Measurements from ENCODE around the gene MAST4.

Gene MAST4

GRCh38 chr5:66969963-66970362, 373.8 kb downstream of the MAST4 start:
- no peaks in the 10 kb centered on the region for H3K9me3 ChIP-seq (ENCODE audit: control insufficient read depth, low read length)
- H2BK12ac ChIP-seq (ENCODE audit: low read length in 2 of 2) = peak overlapping the region in 1 of 2 experiments; percentile 11

GRCh38 chr5:66972004-66972403, 375.8 kb downstream of the MAST4 start:
- Histone ChIP-seq H2BK12ac (ENCODE audit: low read length in 2 of 2) (no peak overlapping the region), H3K4me1 (ENCODE audit: control insufficient read depth, insufficient read depth, low read depth, low read length) (peaks cover 1% of the 10 kb centered on the region), H3K27me3 (ENCODE audit: control insufficient read depth in 1 of 2, insufficient read depth in 1 of 2, low read length in 2 of 2) (no peaks in the 10 kb centered on the region), H3K9me3 (ENCODE audit: control insufficient read depth, low read length) (no peaks in the 10 kb centered on the region), H3K27ac (ENCODE audit: low read length, poor library complexity, severe bottlenecking) (no peak overlapping the region), H3K79me1 (replicated peaks; ENCODE audit: low read length, poor library complexity, severe bottlenecking) (peaks cover 10% of the 10 kb centered on the region), H2BK120ac (ENCODE audit: low read depth, low read length) (no peak overlapping the region), H2BK15ac (ENCODE audit: low read depth, poor library complexity, severe bottlenecking) (no peak overlapping the region), H2AK5ac (ENCODE audit: low read length, severe bottlenecking) (no peak overlapping the region), H3K9ac (ENCODE audit: low read length) (no peak overlapping the region), H3K36me3 (ENCODE audit: control insufficient read depth in 1 of 2, insufficient read depth in 2 of 2, low read depth in 1 of 2, low read length in 2 of 2) (no peaks in the 10 kb centered on the region), H2AFZ (ENCODE audit: low read depth, low read length) (no peak overlapping the region), H4K91ac (ENCODE audit: low read length) (no peak overlapping the region), H3K4ac (ENCODE audit: low read depth in 1 of 2, low read length in 2 of 2) (no peak overlapping the region), H3K14ac (ENCODE audit: low read length in 2 of 2) (no peak overlapping the region), H3K4me3 (ENCODE audit: insufficient read depth in 1 of 2, low read depth in 1 of 2, low read length in 2 of 2) (no peak overlapping the region), H3K4me2 (ENCODE audit: low read length, poor library complexity, severe bottlenecking) (no peak overlapping the region), H3K18ac (ENCODE audit: low read depth in 1 of 2, low read length in 2 of 2) (no peak overlapping the region), H2BK5ac (ENCODE audit: low read depth, low read length, poor library complexity, severe bottlenecking) (no peak overlapping the region), H3K23ac (ENCODE audit: low read length in 2 of 2) (no peak overlapping the region), H4K8ac (ENCODE audit: low read length) (no peak overlapping the region)
- 94% methylated on average over 2 of the region's 2 CpGs for WGBS
- DNase-seq = no peak

More at GRCh38 chr5:66969963-66970362, 373.8 kb downstream of the MAST4 start:
- H3K9ac ChIP-seq (ENCODE audit: low read length) = no peak overlapping the region
- H3K36me3 ChIP-seq (ENCODE audit: control insufficient read depth in 1 of 2, insufficient read depth in 2 of 2, low read depth in 1 of 2, low read length in 2 of 2) = no peaks in the 10 kb centered on the region
- no peak overlapping the region for H3K23ac ChIP-seq (ENCODE audit: low read length in 2 of 2)
- no peak overlapping the region for H2AK5ac ChIP-seq (ENCODE audit: low read length, severe bottlenecking)
- no peak overlapping the region for H3K27ac ChIP-seq (ENCODE audit: low read length, poor library complexity, severe bottlenecking)
- H2BK120ac ChIP-seq (ENCODE audit: low read depth, low read length) = no peak overlapping the region
- H3K4me2 ChIP-seq (ENCODE audit: low read length, poor library complexity, severe bottlenecking) = no peak overlapping the region
- no peak overlapping the region for H4K91ac ChIP-seq (ENCODE audit: low read length)
- no peak overlapping the region for H3K18ac ChIP-seq (ENCODE audit: low read depth in 1 of 2, low read length in 2 of 2)
- peaks cover 1% of the 10 kb centered on the region for H3K4me1 ChIP-seq (ENCODE audit: control insufficient read depth, insufficient read depth, low read depth, low read length)
- no peak overlapping the region for H3K4me3 ChIP-seq (ENCODE audit: insufficient read depth in 1 of 2, low read depth in 1 of 2, low read length in 2 of 2)
- no peak overlapping the region for H2BK15ac ChIP-seq (ENCODE audit: low read depth, poor library complexity, severe bottlenecking)
- no peak for DNase-seq
- peak overlapping the region in 1 of 2 experiments; percentile 26 for H3K14ac ChIP-seq (ENCODE audit: low read length in 2 of 2)
- WGBS = 100% methylated on average over 2 of the region's 2 CpGs
- H3K27me3 ChIP-seq (ENCODE audit: control insufficient read depth in 1 of 2, insufficient read depth in 1 of 2, low read length in 2 of 2) = no peaks in the 10 kb centered on the region
- H3K79me1 ChIP-seq (replicated peaks; ENCODE audit: low read length, poor library complexity, severe bottlenecking) = peaks cover 9% of the 10 kb centered on the region
- H4K8ac ChIP-seq (ENCODE audit: low read length) = no peak overlapping the region
- H2AFZ ChIP-seq (ENCODE audit: low read depth, low read length) = no peak overlapping the region
- H2BK5ac ChIP-seq (ENCODE audit: low read depth, low read length, poor library complexity, severe bottlenecking) = no peak overlapping the region
- H3K4ac ChIP-seq (ENCODE audit: low read depth in 1 of 2, low read length in 2 of 2) = no peak overlapping the region

GRCh38 chr5:66974256-66974655, 378.1 kb downstream of the MAST4 start:
- Histone ChIP-seq H3K79me1 (replicated peaks; ENCODE audit: low read length, poor library complexity, severe bottlenecking) (peaks cover 10% of the 10 kb centered on the region), H4K8ac (ENCODE audit: low read length) (no peak overlapping the region), H2BK120ac (ENCODE audit: low read depth, low read length) (no peak overlapping the region), H2BK5ac (ENCODE audit: low read depth, low read length, poor library complexity, severe bottlenecking) (no peak overlapping the region), H2AFZ (ENCODE audit: low read depth, low read length) (no peak overlapping the region), H3K9me3 (ENCODE audit: control insufficient read depth, low read length) (no peaks in the 10 kb centered on the region), H3K27me3 (ENCODE audit: control insufficient read depth in 1 of 2, insufficient read depth in 1 of 2, low read length in 2 of 2) (no peaks in the 10 kb centered on the region), H2BK12ac (ENCODE audit: low read length in 2 of 2) (no peak overlapping the region), H3K18ac (ENCODE audit: low read depth in 1 of 2, low read length in 2 of 2) (no peak overlapping the region), H2AK5ac (ENCODE audit: low read length, severe bottlenecking) (no peak overlapping the region), H3K27ac (ENCODE audit: low read length, poor library complexity, severe bottlenecking) (no peak overlapping the region), H3K36me3 (ENCODE audit: control insufficient read depth in 1 of 2, insufficient read depth in 2 of 2, low read depth in 1 of 2, low read length in 2 of 2) (no peaks in the 10 kb centered on the region), H3K14ac (ENCODE audit: low read length in 2 of 2) (no peak overlapping the region), H2BK15ac (ENCODE audit: low read depth, poor library complexity, severe bottlenecking) (no peak overlapping the region), H4K91ac (ENCODE audit: low read length) (no peak overlapping the region), H3K4me2 (ENCODE audit: low read length, poor library complexity, severe bottlenecking) (no peak overlapping the region), H3K23ac (ENCODE audit: low read length in 2 of 2) (no peak overlapping the region), H3K4me1 (ENCODE audit: control insufficient read depth, insufficient read depth, low read depth, low read length) (peaks cover 1% of the 10 kb centered on the region), H3K4me3 (ENCODE audit: insufficient read depth in 1 of 2, low read depth in 1 of 2, low read length in 2 of 2) (no peak overlapping the region), H3K9ac (ENCODE audit: low read length) (no peak overlapping the region), H3K4ac (ENCODE audit: low read depth in 1 of 2, low read length in 2 of 2) (no peak overlapping the region)
- DNase-seq = peak; percentile 28
- WGBS = 31% methylated on average over 5 of the region's 6 CpGs

- no peak overlapping the region for H3K9ac ChIP-seq (ENCODE audit: low read length)
- H3K27me3 ChIP-seq (ENCODE audit: control insufficient read depth in 1 of 2, insufficient read depth in 1 of 2, low read length in 2 of 2) = no peaks in the 10 kb centered on the region
- no peak overlapping the region for H4K91ac ChIP-seq (ENCODE audit: low read length)
- H3K27ac ChIP-seq (ENCODE audit: low read length, poor library complexity, severe bottlenecking) = no peak overlapping the region
- no peak overlapping the region for H2BK120ac ChIP-seq (ENCODE audit: low read depth, low read length)
- H3K23ac ChIP-seq (ENCODE audit: low read length in 2 of 2) = no peak overlapping the region
- H2AK5ac ChIP-seq (ENCODE audit: low read length, severe bottlenecking) = no peak overlapping the region
- no peak overlapping the region for H3K18ac ChIP-seq (ENCODE audit: low read depth in 1 of 2, low read length in 2 of 2)
- H3K4me1 ChIP-seq (ENCODE audit: control insufficient read depth, insufficient read depth, low read depth, low read length) = no peaks in the 10 kb centered on the region
- H3K9me3 ChIP-seq (ENCODE audit: control insufficient read depth, low read length) = no peaks in the 10 kb centered on the region
- DNase-seq = no peak
- no peak overlapping the region for H2AFZ ChIP-seq (ENCODE audit: low read depth, low read length)
- WGBS = over 99% methylated on average over 4 of the region's 4 CpGs
- no peak overlapping the region for H2BK12ac ChIP-seq (ENCODE audit: low read length in 2 of 2)
- no peaks in the 10 kb centered on the region for H3K36me3 ChIP-seq (ENCODE audit: control insufficient read depth in 1 of 2, insufficient read depth in 2 of 2, low read depth in 1 of 2, low read length in 2 of 2)
- H3K4me3 ChIP-seq (ENCODE audit: insufficient read depth in 1 of 2, low read depth in 1 of 2, low read length in 2 of 2) = no peak overlapping the region
- H3K4me2 ChIP-seq (ENCODE audit: low read length, poor library complexity, severe bottlenecking) = no peak overlapping the region
- no peak overlapping the region for H3K4ac ChIP-seq (ENCODE audit: low read depth in 1 of 2, low read length in 2 of 2)
- peaks cover 4% of the 10 kb centered on the region for H3K79me1 ChIP-seq (replicated peaks; ENCODE audit: low read length, poor library complexity, severe bottlenecking)
- no peak overlapping the region for H3K14ac ChIP-seq (ENCODE audit: low read length in 2 of 2)
- no peak overlapping the region for H2BK5ac ChIP-seq (ENCODE audit: low read depth, low read length, poor library complexity, severe bottlenecking)
- no peak overlapping the region for H4K8ac ChIP-seq (ENCODE audit: low read length)
- H2BK15ac ChIP-seq (ENCODE audit: low read depth, poor library complexity, severe bottlenecking) = no peak overlapping the region
These were observed 379.9 kb downstream of the MAST4 start for GRCh38 chr5:66976108-66976507.
